Activated T-helper 1 cell treated with Interleukin-2 at 50 U/mL for 16 hours (primary cell): Measurements from ENCODE around the gene DAW1.
A peak's percentile ranks its signal among the peaks of the same experiment; 100 is the strongest.
"Not testable (repeated sequence)": the region's sequence is repeated elsewhere in the genome, so short reads cannot be mapped to it uniquely, and the experiment has no call there.

Source experiments
- DNase-seq: peaks from one replicate; pipeline ENCODE4 v3.0.0-alpha.2; 2020; ENCODE audit warnings: low read depth

Gene DAW1

GRCh38 chr2:227871375-227871791, at the start of gene DAW1:
TSS of gene DAW1 (plus strand) at chr2:227871631. CDS start at chr2:227871690, 59 bp downstream.
- DNase-seq, result peak; percentile 5

DNA sequence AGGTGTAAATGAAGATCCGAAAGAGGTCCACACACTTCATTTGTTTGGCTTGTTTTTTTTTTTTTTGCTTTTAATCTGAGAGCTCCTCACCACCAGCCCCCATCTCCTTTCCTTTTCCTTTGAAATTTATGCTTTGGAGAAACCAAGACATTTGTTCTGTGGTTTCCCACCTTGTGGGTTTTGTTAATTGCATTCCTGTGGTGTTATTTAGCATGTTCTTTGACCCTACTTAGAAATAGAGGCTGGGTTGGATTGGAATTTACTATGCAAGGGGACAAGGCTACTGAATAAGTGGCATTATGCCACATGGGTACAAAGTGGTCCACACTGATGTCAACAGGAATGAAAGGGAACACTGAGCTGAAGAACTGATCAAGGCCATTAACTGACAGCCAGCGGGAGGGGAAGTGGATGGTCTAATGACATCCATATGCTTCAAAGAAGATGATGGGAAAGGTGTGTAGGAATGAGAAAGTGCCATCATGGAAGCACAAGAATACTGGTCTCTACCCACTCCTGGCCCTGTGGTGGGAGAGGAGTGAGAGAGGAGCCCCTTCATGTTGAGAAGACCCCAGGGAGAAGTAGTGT, 48.9 kb upstream of the DAW1 start:
- no peak for DNase-seq

DNA sequence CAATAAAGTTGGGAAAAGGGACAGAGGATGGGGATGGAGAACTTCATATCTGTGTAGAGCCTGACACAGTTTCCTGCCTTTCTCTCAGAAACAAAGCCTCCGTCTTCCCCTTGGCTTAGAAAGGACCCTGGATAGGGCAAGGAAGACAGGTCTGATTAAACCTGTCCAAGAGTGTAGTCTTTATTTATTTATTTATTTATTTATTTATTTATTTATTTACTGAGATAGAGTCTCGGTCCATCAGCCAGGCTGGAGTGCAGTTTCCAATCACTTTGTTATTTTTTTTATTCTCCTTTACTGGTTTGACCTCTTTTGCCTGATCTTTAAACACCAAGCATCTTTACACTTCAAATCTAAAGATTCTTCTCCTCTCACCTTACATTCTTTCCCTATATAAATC, 47.5 kb upstream of the DAW1 start:
- DNase-seq, result no peak

- no peak for DNase-seq
Measured at GRCh38 chr2:227824711-227825110, 46.7 kb upstream of the DAW1 start.

DNA sequence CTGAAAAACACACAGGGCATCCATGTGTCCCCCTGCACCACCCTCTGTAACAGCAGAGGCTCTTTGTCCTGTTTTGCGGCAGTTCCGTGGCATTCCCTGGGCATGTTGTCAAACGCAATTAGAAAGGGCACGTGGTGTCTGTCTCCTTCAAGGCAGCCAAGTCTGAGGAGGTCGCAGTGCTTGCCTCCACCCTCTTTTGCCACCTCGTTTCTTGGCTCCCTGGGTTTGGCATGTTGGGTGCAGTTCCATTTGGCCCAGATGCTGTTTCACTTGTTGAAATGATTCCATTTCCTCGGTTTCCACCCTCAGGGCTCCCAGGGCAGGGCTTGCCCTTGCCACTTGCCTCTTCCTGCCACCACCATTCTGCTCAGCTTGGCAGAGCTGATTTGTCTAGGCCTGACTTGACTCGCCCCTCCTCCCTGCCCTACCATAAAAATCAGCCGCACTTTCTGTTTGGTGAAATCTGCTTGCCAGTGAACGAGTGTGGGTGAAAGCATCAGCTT, 45.4 kb upstream of the DAW1 start:
- no peak for DNase-seq

- no peak for DNase-seq
Measured at GRCh38 chr2:227826563-227826962, 44.9 kb upstream of the DAW1 start.

DNA sequence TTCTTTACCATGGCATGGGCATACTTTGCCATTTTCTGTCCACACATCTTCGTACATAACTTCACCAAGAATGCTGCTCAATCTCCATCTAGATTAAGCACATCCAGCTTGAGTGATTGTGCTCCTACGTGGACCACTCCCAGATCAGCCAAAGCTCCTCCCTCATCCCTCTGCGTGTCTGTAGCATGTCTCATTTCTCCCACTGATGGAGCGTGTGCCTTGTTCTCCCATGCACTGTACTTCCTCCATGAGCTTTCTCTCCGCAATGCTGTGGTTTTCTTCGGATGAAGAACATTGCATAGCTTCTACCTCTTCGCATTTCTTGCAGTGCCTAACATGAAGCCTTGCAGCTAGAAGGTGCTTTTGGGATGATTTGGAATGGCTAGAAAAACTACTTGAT, 44.3 kb upstream of the DAW1 start:
- DNase-seq, result no peak

DNA sequence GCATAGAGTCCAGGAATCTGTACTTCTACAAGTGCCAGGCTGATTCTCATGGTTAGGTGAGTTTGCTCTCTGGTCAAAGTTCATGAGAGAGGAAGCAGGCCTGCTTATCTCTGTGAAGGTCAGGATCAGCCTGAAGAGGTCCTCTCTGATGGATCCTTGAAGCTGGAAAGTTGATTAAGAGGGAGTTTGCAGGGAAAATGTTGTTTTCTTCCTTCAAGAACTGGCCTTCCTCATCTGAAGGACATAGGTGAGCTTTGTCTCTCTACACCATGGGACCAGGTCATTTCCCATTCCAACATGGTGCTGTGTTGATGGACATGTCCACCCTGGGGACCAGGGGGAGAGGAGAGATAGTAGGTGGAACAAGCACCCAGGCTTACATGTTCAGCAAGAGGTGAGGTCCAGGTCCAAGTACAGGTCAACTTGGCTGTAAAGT, 42.9 kb upstream of the DAW1 start:
- no peak for DNase-seq

- no peak for DNase-seq
Measured at GRCh38 chr2:227829337-227829736, 42.1 kb upstream of the DAW1 start.

DNA sequence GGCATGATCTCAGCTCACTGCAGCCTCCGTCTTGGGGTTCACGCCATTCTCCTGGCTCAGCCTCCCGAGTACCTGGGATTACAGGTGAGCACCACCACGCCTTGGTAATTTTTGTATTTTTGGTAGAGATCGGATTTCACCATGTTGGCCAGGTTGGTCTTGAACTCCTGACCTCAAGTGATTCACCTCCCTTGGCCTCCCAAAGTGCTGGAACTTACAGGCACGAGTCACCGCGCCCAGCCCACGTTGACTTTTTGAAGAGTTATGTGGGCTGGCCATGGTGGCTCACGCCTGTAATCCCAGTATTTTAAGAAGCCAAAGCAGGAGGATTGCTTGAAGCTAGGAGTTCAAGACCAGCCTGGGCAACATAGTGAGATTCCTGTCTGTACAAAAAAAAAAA, 37.0 kb upstream of the DAW1 start:
- no peak for DNase-seq

DNA sequence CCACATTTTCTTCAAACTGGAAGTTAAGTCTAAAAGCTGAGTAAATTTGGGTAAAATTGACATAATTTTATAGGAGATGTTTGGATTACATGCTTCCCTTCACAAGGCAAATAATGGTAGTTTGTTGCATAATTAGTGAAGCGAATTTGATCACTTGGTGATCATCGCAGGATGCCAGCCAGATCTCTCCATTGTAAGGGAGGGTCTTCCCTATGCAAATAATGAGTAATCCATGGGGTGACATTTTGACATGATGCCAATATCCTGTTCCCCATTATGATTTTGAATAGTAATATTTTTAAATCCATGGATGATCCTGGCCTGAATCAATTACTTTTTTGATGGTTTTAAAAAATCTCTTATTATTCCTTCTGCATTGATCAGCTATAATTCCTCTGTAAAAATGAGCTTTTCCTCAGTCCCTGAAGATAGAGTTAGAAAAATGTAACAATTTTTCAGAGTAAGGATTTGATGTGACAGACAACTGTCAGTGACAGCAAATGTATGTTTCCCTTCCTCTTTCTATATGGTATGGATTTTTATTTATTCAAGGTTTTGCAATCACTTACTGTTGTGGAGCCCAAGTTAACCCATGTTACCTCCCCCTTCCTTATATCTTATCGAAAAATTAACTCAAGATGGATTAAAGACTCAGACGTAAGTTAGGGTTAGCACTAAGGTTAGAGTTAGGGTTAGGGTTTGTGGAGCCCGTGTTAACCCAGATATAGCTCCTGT, 36.3 kb upstream of the DAW1 start:
- no peak for DNase-seq

GRCh38 chr2:227839339-227840129, 31.9 kb upstream of the DAW1 start:
- DNase-seq, result not testable (repeated sequence)

GRCh38 chr2:227846831-227847230, 24.6 kb upstream of the DAW1 start:
- DNase-seq, result no peak

DNA sequence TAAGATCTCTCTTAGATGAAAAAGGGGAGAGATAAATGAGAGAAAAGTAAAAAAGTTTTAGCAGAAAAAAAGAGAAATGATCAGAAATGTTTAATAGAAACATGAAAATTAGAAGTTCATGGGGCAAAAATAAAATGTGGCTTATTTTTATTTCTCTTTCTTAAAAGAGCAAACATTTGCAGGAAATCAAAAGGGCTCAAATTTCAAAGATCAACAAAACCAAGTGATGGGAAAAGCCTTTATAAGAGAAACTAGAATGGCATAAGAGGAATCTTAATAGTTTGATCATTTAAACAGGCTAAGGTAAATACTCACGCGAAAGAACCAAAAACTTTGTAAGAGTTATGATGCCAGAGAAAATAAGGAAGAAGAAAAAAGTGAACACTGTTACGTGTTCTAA, 23.3 kb upstream of the DAW1 start:
- no peak for DNase-seq

- DNase-seq, result no peak
Measured at GRCh38 chr2:227848586-227848985, 22.8 kb upstream of the DAW1 start.

GRCh38 chr2:227849906-227850305, 21.5 kb upstream of the DAW1 start:
- no peak for DNase-seq

- DNase-seq, result no peak
Measured at GRCh38 chr2:227853204-227853629, 18.2 kb upstream of the DAW1 start.

GRCh38 chr2:227853765-227854271, 17.6 kb upstream of the DAW1 start:
- no peak for DNase-seq

GRCh38 chr2:227855440-227855839, 16.0 kb upstream of the DAW1 start:
- DNase-seq, result no peak

DNA sequence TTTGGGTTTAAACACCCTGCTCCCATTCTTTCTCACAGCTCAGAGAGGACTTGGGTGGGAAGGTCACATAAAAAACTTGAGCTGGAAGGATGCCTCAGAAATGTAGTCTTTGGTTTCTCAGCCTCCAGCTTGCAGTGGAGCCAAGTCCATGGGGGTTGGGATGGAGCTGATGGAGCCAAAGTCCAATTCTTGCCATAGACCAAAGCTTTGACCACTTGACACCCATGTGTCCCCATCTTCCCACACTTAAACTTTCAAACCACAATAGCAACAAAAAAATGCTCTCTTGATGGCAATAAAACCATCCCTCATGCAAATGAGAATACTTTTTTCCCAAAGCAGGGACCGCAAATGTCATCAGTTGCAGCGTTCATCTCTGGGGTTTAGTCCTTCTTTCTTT, 14.7 kb upstream of the DAW1 start:
- DNase-seq, result no peak

GRCh38 chr2:227860221-227860641, 11.2 kb upstream of the DAW1 start:
- DNase-seq, result no peak

DNA sequence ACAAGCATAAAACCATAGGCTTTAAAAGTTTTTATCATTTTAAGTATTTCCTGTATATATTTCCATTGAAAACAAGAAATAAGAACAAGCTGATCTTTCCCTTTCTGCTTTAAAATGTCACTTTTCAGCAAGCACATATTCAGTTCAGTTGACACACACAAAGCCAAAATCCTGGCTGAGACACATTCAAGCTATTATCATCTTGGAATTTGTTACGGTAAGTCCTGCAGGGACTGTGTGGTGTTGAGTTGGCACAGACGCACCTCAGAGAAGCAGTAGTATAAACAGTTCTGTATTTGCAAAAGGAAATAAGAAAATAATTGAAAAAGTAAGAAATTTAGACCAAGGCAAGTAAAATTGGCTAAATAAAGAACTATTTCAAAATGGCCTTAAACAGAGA, 10.4 kb upstream of the DAW1 start:
- no peak for DNase-seq
